Measurements from ENCODE around the gene ANAPC15. TPM values are rescaled to one million over a fixed set of nuclear protein-coding genes. Genes with fewer than 3 reads are reported as not detected.

The ANAPC15 gene
- total and polyA plus RNA-seq, 8 donors = 13.3 to 79.1 (median 40.1) TPM

DNA sequence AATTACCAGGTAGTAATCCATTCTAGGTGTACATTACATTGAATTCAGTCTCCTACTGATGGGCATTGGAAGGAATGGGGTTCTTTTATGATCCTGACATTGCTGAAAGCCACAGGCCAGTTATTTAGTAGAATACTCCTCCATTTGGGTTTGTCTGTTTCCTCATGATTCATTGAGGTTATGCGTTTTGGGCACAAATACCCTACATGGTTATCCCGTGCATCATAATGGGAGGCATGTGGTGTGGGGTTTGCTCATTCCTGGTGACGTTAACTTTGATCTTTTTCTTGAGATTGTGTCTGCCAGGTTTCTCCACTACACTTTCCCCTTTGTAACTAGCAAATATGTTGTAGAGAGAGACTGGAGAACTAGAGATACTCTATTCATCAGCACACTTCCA is 28.6 kb upstream of the ANAPC15 start:
- no peak overlapping the region for H3K27ac ChIP-seq
- WGBS, 5 donors = 56 to 74% (median 70%) methylated on average over 3 of the region's 3 CpGs
- no peak overlapping the region for H3K4me3 ChIP-seq
- no peaks in the 10 kb centered on the region for H3K36me3 ChIP-seq
- H3K9me3 ChIP-seq = no peaks in the 10 kb centered on the region
- no peak for DNase-seq
- TF ChIP-seq EP300 (IDR thresholded peaks at IDR 0.05) = no peak
- no peak for TF ChIP-seq POLR2A (IDR thresholded peaks at IDR 0.05)
- TF ChIP-seq, protein P1, sequence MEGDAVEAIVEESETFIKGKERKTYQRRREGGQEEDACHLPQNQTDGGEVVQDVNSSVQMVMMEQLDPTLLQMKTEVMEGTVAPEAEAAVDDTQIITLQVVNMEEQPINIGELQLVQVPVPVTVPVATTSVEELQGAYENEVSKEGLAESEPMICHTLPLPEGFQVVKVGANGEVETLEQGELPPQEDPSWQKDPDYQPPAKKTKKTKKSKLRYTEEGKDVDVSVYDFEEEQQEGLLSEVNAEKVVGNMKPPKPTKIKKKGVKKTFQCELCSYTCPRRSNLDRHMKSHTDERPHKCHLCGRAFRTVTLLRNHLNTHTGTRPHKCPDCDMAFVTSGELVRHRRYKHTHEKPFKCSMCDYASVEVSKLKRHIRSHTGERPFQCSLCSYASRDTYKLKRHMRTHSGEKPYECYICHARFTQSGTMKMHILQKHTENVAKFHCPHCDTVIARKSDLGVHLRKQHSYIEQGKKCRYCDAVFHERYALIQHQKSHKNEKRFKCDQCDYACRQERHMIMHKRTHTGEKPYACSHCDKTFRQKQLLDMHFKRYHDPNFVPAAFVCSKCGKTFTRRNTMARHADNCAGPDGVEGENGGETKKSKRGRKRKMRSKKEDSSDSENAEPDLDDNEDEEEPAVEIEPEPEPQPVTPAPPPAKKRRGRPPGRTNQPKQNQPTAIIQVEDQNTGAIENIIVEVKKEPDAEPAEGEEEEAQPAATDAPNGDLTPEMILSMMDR (IDR thresholded peaks at IDR 0.05) = no peak
- no peak for TF ChIP-seq POLR2AphosphoS5 (IDR thresholded peaks at IDR 0.05)
- intact Hi-C loops (cut with DNase I; ENCODE audit: low total_unique reads) = no loop called here
- no peaks in the 10 kb centered on the region for H3K27me3 ChIP-seq
- H3K4me1 ChIP-seq = no peaks in the 10 kb centered on the region

DNA sequence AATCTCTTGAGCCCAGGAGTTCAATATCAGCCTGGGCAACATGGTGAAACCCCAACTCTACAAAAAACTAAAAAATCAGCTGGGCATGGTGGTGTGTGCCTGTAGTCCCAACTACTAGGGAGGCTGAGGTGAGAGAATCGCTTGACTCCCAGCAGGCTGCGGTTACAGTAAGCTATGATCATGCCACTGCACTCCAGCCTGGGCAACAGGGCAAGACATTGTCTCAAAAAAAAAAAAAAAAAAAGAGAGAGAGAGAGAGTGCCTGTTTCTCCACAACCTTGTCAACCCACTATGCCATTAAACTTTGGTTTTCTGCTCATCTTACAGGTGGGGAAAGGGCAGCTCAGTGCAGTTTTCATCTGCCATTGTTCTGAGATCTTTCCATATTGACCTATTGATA is 28.2 kb upstream of the ANAPC15 start:
- 74 to 98% (median 95%) methylated on average over 2 of the region's 2 CpGs for WGBS, 5 donors
- intact Hi-C loops (cut with DNase I; ENCODE audit: low total_unique reads) = no loop called here
- Histone ChIP-seq H3K9me3 (no peaks in the 10 kb centered on the region), H3K36me3 (no peaks in the 10 kb centered on the region), H3K27me3 (peaks cover 0 to 3% (median 0%) of the 10 kb centered on the region in 3 donors), H3K4me3 (no peak overlapping the region), H3K27ac (no peak overlapping the region), H3K4me1 (no peaks in the 10 kb centered on the region)
- DNase-seq = no peak
- TF ChIP-seq POLR2AphosphoS5 (IDR thresholded peaks at IDR 0.05) (no peak), POLR2A (IDR thresholded peaks at IDR 0.05) (no peak), EP300 (IDR thresholded peaks at IDR 0.05) (no peak)
- TF ChIP-seq, protein P1 (IDR thresholded peaks at IDR 0.05) = no peak

DNA sequence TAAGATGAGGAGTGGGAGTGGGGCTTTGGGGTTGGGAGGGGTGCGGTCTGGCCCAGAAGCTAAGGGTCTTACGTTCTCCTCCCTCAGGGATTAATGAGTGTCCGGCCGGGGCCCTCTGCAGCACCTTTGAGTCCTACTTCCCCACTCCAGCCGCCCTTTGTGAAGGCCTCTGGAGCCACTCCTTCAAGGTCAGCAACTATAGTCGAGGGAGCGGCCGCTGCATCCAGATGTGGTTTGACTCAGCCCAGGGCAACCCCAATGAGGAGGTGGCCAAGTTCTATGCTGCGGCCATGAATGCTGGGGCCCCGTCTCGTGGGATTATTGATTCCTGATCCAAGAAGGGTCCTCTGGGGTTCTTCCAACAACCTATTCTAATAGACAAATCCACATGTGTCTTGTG is 27.0 kb upstream of the ANAPC15 start:
- no peaks in the 10 kb centered on the region for H3K4me1 ChIP-seq
- no peaks in the 10 kb centered on the region for H3K9me3 ChIP-seq
- H3K27ac ChIP-seq = no peak overlapping the region
- 88 to 93% (median 89%) methylated on average over 9 to 11 of the region's 11 CpGs for WGBS, 5 donors
- no peaks in the 10 kb centered on the region for H3K36me3 ChIP-seq
- DNase-seq = no peak
- peaks cover 0 to 8% (median 0%) of the 10 kb centered on the region in 3 donors for H3K27me3 ChIP-seq
- H3K4me3 ChIP-seq = no peak overlapping the region
- TF ChIP-seq EP300 (IDR thresholded peaks at IDR 0.05) (no peak), POLR2AphosphoS5 (IDR thresholded peaks at IDR 0.05) (no peak), POLR2A (IDR thresholded peaks at IDR 0.05) (no peak)
- TF ChIP-seq, protein P1 (IDR thresholded peaks at IDR 0.05) = no peak
- intact Hi-C loops (cut with DNase I; ENCODE audit: low total_unique reads) = no loop called here

DNA sequence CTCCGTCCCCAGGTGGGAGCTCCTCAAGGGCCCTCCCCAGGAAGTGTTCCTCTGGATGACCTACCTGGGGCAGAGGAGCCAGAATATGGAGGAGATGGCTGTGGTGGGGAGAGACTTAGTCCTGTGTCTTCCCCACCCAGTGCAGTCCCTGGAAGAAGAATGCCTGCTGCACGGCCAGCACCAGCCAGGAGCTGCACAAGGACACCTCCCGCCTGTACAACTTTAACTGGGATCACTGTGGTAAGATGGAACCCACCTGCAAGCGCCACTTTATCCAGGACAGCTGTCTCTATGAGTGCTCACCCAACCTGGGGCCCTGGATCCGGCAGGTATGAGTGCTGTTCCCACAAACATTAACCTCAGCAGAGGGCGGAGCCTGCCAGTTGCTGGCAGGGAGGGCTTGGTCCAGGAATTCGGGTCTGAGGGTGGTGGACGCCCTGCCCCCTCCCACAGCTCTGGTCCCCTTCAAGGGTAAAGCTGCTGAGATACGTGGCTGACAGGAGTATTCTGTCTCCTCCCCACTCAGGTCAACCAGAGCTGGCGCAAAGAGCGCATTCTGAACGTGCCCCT is 26.4 kb upstream of the ANAPC15 start:
- DNase-seq = peak in 1 of 2 donors; percentile 32
- H3K27me3 ChIP-seq = peaks cover 0 to 8% (median 0%) of the 10 kb centered on the region in 3 donors
- 55 to 80% (median 57%) methylated on average over 11 to 12 of the region's 12 CpGs for WGBS, 5 donors
- TF ChIP-seq POLR2AphosphoS5 (IDR thresholded peaks at IDR 0.05) = no peak
- no peak for TF ChIP-seq POLR2A (IDR thresholded peaks at IDR 0.05)
- TF ChIP-seq, protein P1 (IDR thresholded peaks at IDR 0.05) = no peak
- TF ChIP-seq EP300 (IDR thresholded peaks at IDR 0.05) = no peak
- no peaks in the 10 kb centered on the region for H3K9me3 ChIP-seq
- intact Hi-C loops (cut with DNase I; ENCODE audit: low total_unique reads) = no loop called here
- no peaks in the 10 kb centered on the region for H3K36me3 ChIP-seq
- no peak overlapping the region for H3K27ac ChIP-seq
- peak overlapping the region in 1 of 4 donors; percentile 7 for H3K4me3 ChIP-seq
- H3K4me1 ChIP-seq = no peaks in the 10 kb centered on the region

Data from stomach (tissue), 9 donors.